Tibial nerve (tissue), 4 donors: Measurements from ENCODE around the gene CLDN19. TPM values are rescaled to one million over a fixed set of nuclear protein-coding genes. Genes with fewer than 3 reads are reported as not detected.

Experiments used
- DNase-seq, 2 donors: peaks; one replicate each; pipeline ENCODE4 v3.0.0-alpha.2; 2019; ENCODE audit warnings: low spot score in 2 of 2
- H3K27ac ChIP-seq, 4 donors: fragments of 200-600 bp; sonication (generic) in 3 of 4; one replicate each; pipeline ENCODE4 v1.5.1; 2017 to 2019; ENCODE audit warnings: mild to moderate bottlenecking in 1 of 4
- H3K27me3 ChIP-seq, 2 donors: fragments of 200-600 bp; sonication (generic) in 1 of 2; one replicate each; pipeline versions ENCODE4 v1.5.1 to v1.6.0; 2017 to 2019
- H3K36me3 ChIP-seq, 3 donors: fragments of 200-600 bp; sonication (generic); one replicate each; pipeline ENCODE4 v1.5.1; 2018 to 2019
- H3K4me1 ChIP-seq, 4 donors: fragments of 200-600 bp; sonication (generic) in 3 of 4; one replicate each; pipeline ENCODE4 v1.5.1; 2017 to 2019
- H3K4me3 ChIP-seq, 4 donors: fragments of 200-600 bp; sonication (generic) in 3 of 4; one replicate each; pipeline ENCODE4 v1.5.1; 2017 to 2019; ENCODE audit warnings: mild to moderate bottlenecking in 1 of 4, moderate library complexity in 1 of 4
- H3K9me3 ChIP-seq, 4 donors: fragments of 200-600 bp; sonication (generic) in 3 of 4; one replicate each; pipeline ENCODE4 v1.5.1; 2017 to 2019
- EP300 ChIP-seq, 2 donors: sonication (generic); formaldehyde crosslinking; IDR thresholded peaks; one replicate each; pipeline ENCODE4 v1.6.1; 2017; ENCODE audit warnings: antibody characterized with exemption in 2 of 2, mild to moderate bottlenecking in 1 of 2
- POLR2A ChIP-seq, 2 donors: fragments of 450-650 bp; IDR thresholded peaks; one replicate each; pipeline ENCODE4 v1.6.1; 2017; ENCODE audit warnings: antibody characterized with exemption in 2 of 2, mild to moderate bottlenecking in 2 of 2, moderate library complexity in 2 of 2
- WGBS, 2 donors: methylation state at CpG; one replicate each; pipeline ENCODE4 v1.1.5; 2018; 5-methylcytosine and 5-hydroxymethylcytosine counted together
- total RNA-seq, 4 donors: library from RNA; depleted of rRNA; stranded (reverse); fragments of >200 nt; gene quantifications; one replicate each; pipeline ENCODE4 v1.1.0, GENCODE V29; 2016
- TF ChIP-seq, protein P1 (sequence below), 5 experiments: fragments of 200-600 bp in 3 of 5; fragments of 450-650 bp in 2 of 5; sonication (generic) in 3 of 5; IDR thresholded peaks; one replicate each; pipeline ENCODE4 v1.5.1; 2016 to 2019; ENCODE audit warnings: antibody characterized with exemption in 5 of 5, mild to moderate bottlenecking in 3 of 5, moderate library complexity in 2 of 5

CLDN19 gene
- total RNA-seq, 4 donors from 2014 or later = 136 to 259 (median 218) TPM

DNA sequence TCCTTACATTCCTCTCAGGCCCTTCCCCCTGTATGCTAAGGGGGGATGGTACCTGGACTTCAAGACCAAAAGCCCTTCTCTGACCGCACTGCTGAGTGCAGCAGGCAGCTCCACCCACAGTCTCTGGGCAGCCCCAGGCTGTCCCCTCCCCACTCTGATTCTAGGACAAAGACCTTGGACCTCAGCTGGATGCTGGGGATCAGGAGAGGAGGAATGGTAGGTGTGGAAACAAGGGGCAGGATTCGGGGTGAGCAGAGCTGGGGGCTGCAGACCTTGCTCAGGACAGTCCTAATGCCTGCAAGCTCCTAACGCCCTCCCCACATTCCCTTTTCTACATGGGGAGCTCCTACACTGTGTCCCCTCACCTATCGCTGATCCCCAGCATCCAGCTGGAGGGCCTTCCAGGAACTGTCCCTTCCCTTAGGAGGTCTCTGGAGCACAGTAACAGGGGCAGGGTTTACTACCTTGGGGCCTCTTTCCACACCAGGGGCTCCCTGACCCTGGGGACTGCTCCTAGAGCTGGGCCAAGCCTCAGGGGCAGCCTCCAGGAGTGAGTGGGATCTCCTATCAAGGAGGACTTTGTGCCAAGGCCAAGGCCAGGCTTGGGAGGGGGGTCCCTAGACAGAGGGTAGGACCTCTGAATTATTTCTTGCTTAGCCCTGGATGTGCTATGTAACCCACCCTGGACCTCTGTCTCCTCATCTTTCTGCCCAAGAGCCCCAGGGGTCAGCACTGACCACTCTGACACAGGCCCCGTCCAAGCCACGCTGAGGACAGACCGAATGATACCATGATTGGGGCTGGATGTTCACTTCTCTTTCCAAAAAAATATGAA lies 5.6 kb downstream of the CLDN19 start:
- no peaks in the 10 kb centered on the region for H3K27me3 ChIP-seq
- no peak for DNase-seq
- H3K27ac ChIP-seq = peak overlapping the region in 2 of 4 donors; percentile 36 to 85
- no peak overlapping the region for H3K4me3 ChIP-seq
- TF ChIP-seq EP300 (IDR thresholded peaks at IDR 0.05) (no peak), POLR2A (IDR thresholded peaks at IDR 0.05) (no peak)
- TF ChIP-seq, protein P1, sequence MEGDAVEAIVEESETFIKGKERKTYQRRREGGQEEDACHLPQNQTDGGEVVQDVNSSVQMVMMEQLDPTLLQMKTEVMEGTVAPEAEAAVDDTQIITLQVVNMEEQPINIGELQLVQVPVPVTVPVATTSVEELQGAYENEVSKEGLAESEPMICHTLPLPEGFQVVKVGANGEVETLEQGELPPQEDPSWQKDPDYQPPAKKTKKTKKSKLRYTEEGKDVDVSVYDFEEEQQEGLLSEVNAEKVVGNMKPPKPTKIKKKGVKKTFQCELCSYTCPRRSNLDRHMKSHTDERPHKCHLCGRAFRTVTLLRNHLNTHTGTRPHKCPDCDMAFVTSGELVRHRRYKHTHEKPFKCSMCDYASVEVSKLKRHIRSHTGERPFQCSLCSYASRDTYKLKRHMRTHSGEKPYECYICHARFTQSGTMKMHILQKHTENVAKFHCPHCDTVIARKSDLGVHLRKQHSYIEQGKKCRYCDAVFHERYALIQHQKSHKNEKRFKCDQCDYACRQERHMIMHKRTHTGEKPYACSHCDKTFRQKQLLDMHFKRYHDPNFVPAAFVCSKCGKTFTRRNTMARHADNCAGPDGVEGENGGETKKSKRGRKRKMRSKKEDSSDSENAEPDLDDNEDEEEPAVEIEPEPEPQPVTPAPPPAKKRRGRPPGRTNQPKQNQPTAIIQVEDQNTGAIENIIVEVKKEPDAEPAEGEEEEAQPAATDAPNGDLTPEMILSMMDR (IDR thresholded peaks at IDR 0.05) = no peak
- peaks cover 0 to 27% (median 0%) of the 10 kb centered on the region in 3 donors for H3K36me3 ChIP-seq
- WGBS, 2 donors = 78 to 79% methylated on average over 7 of the region's 7 CpGs
- peaks cover 0 to 31% (median 0%) of the 10 kb centered on the region in 4 donors for H3K4me1 ChIP-seq
- H3K9me3 ChIP-seq = no peaks in the 10 kb centered on the region

GRCh38 chr1:42733415-42734200 lies 6.4 kb downstream of the CLDN19 start:
- H3K4me1 ChIP-seq = peaks cover 0 to 31% (median 0%) of the 10 kb centered on the region in 4 donors
- H3K27ac ChIP-seq = no peak overlapping the region
- H3K27me3 ChIP-seq = no peaks in the 10 kb centered on the region
- no peaks in the 10 kb centered on the region for H3K9me3 ChIP-seq
- WGBS, 2 donors = 80 to 83% methylated on average over 12 of the region's 12 CpGs
- no peak for DNase-seq
- no peak overlapping the region for H3K4me3 ChIP-seq
- TF ChIP-seq POLR2A (IDR thresholded peaks at IDR 0.05) (no peak), EP300 (IDR thresholded peaks at IDR 0.05) (no peak)
- TF ChIP-seq, protein P1 (IDR thresholded peaks at IDR 0.05) = no peak
- H3K36me3 ChIP-seq = peaks cover 0 to 27% (median 0%) of the 10 kb centered on the region in 3 donors

DNA sequence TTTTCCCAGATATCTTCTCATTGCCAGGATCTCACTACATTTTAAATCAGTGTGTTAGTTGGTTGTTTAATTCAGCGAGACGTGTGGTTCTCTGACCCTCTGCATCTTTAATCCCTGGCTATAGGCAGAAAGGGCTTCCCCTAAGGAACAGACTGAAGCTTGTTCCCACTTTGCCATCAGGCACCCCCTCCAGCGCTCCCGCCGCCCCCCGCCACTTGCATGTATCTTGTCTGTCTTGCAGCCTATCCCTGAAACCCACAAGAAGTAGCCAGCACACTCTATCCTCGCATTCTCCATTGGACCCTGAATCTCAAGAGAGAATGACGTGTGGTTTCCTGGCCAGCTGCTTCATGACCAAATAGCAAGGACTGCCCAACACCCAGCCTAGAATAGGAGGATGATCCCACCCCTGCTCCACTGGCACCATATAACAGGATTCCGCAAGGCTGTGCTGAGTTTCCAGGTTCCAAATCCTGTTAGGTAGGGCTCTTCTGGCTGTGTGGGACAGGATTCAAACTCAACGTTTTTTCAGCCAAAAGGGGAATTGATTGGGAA lies 7.8 kb downstream of the CLDN19 start:
- Histone ChIP-seq H3K27ac (peak overlapping the region in 1 of 4 donors; percentile 5), H3K4me3 (no peak overlapping the region), H3K36me3 (peaks cover 0 to 27% (median 0%) of the 10 kb centered on the region in 3 donors), H3K9me3 (no peaks in the 10 kb centered on the region), H3K27me3 (no peaks in the 10 kb centered on the region), H3K4me1 (peaks cover 0 to 19% (median 0%) of the 10 kb centered on the region in 4 donors)
- WGBS, 2 donors = 59 to 78% methylated on average over 10 of the region's 10 CpGs
- TF ChIP-seq POLR2A (IDR thresholded peaks at IDR 0.05) = no peak
- no peak for TF ChIP-seq EP300 (IDR thresholded peaks at IDR 0.05)
- TF ChIP-seq, protein P1 (IDR thresholded peaks at IDR 0.05) = no peak
- DNase-seq = no peak

- no peak overlapping the region for H3K27ac ChIP-seq
- H3K4me1 ChIP-seq = peaks cover 0 to 13% (median 0%) of the 10 kb centered on the region in 4 donors
- no peaks in the 10 kb centered on the region for H3K9me3 ChIP-seq
- peaks cover 0 to 27% (median 0%) of the 10 kb centered on the region in 3 donors for H3K36me3 ChIP-seq
- 37 to 58% methylated on average over 3 of the region's 3 CpGs for WGBS, 2 donors
- TF ChIP-seq, protein P1 (IDR thresholded peaks at IDR 0.05) = no peak
- TF ChIP-seq POLR2A (IDR thresholded peaks at IDR 0.05) = no peak
- no peak for TF ChIP-seq EP300 (IDR thresholded peaks at IDR 0.05)
- DNase-seq = no peak
- H3K4me3 ChIP-seq = no peak overlapping the region
- H3K27me3 ChIP-seq = no peaks in the 10 kb centered on the region
Measured at GRCh38 chr1:42731585-42731984, 8.5 kb downstream of the CLDN19 start.
